Tibial nerve (tissue), 4 donors: ENCODE data around the gene ICE2.

Experiments used
- CTCF ChIP-seq, 5 experiments: fragments of 200-600 bp in 3 of 5; fragments of 450-650 bp in 2 of 5; sonication (generic) in 3 of 5; IDR thresholded peaks; one replicate each; pipeline ENCODE4 v1.5.1; 2016 to 2019; ENCODE audit warnings: antibody characterized with exemption in 5 of 5, mild to moderate bottlenecking in 3 of 5, moderate library complexity in 2 of 5
- EP300 ChIP-seq, 2 donors: sonication (generic); formaldehyde crosslinking; IDR thresholded peaks; one replicate each; pipeline ENCODE4 v1.6.1; 2017; ENCODE audit warnings: antibody characterized with exemption in 2 of 2, mild to moderate bottlenecking in 1 of 2
- POLR2A ChIP-seq, 2 donors: fragments of 450-650 bp; IDR thresholded peaks; one replicate each; pipeline ENCODE4 v1.6.1; 2017; ENCODE audit warnings: antibody characterized with exemption in 2 of 2, mild to moderate bottlenecking in 2 of 2, moderate library complexity in 2 of 2

GRCh38 chr15:60469893-60470641 is 8.9 kb downstream of the ICE2 start:
- no peak for TF ChIP-seq CTCF (IDR thresholded peaks at IDR 0.05)
- TF ChIP-seq POLR2A (IDR thresholded peaks at IDR 0.05), result no peak
- TF ChIP-seq EP300 (IDR thresholded peaks at IDR 0.05), result no peak
